ENCODE data around the gene VHLL. TPM values are rescaled to one million over a fixed set of nuclear protein-coding genes. Genes with fewer than 3 reads are reported as not detected.

VHLL gene
- polyA plus RNA-seq, 1 donor (not counting 4 experiments of a cell fraction or from before 2014, with no cell fraction given), result not detected

GRCh38 chr1:156342166-156342955 lies 43.3 kb upstream of the VHLL start:
- dilution Hi-C loops (cut with MboI; ENCODE audit: extremely low pct_ligation_motif_present, low sequenced_read_pairs), result no loop called here
- no peak overlapping the region for H3K27ac ChIP-seq (ENCODE audit: control insufficient read depth, insufficient read depth, low read length)
- H2AFZ ChIP-seq (ENCODE audit: control insufficient read depth, low read length), result no peak overlapping the region
- TF ChIP-seq EZH2 (IDR thresholded peaks at IDR 0.05; ENCODE audit: low read length), result no peak
- TF ChIP-seq, protein P1, sequence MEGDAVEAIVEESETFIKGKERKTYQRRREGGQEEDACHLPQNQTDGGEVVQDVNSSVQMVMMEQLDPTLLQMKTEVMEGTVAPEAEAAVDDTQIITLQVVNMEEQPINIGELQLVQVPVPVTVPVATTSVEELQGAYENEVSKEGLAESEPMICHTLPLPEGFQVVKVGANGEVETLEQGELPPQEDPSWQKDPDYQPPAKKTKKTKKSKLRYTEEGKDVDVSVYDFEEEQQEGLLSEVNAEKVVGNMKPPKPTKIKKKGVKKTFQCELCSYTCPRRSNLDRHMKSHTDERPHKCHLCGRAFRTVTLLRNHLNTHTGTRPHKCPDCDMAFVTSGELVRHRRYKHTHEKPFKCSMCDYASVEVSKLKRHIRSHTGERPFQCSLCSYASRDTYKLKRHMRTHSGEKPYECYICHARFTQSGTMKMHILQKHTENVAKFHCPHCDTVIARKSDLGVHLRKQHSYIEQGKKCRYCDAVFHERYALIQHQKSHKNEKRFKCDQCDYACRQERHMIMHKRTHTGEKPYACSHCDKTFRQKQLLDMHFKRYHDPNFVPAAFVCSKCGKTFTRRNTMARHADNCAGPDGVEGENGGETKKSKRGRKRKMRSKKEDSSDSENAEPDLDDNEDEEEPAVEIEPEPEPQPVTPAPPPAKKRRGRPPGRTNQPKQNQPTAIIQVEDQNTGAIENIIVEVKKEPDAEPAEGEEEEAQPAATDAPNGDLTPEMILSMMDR (optimal IDR thresholded peaks at IDR 0.05 in 1 of 3, IDR thresholded peaks at IDR 0.05 in 1 of 3, conservative IDR thresholded peaks at IDR 0.05 in 1 of 3; ENCODE audit: extremely low read depth in 1 of 3, insufficient read depth in 2 of 3, low read length in 3 of 3), result no peak
- FAIRE-seq (no peak), DNase-seq (ENCODE audit: low read depth, low spot score) (no peak)
- H3K79me2 ChIP-seq (ENCODE audit: control insufficient read depth, insufficient read depth, low read length), result peaks cover 8% of the 10 kb centered on the region
- no peaks in the 10 kb centered on the region for H3K36me3 ChIP-seq (ENCODE audit: control insufficient read depth in 2 of 2, extremely low read depth in 1 of 2, insufficient read depth in 2 of 2, low read length in 2 of 2)
- H3K27me3 ChIP-seq (ENCODE audit: control insufficient read depth, extremely low read depth, insufficient read depth, low read length), result no peaks in the 10 kb centered on the region
- H3K4me2 ChIP-seq (ENCODE audit: control insufficient read depth, extremely low read depth, insufficient read depth, low read depth, low read length), result no peak overlapping the region
- H3K4me3 ChIP-seq (ENCODE audit: control insufficient read depth in 2 of 3, extremely low read depth in 1 of 3, insufficient read depth in 2 of 3, low read depth in 1 of 3, low read length in 3 of 3), result no peak overlapping the region
- no peak overlapping the region for H3K9ac ChIP-seq (ENCODE audit: control insufficient read depth, extremely low read depth, insufficient read depth, low read length)
- no peaks in the 10 kb centered on the region for H3K9me3 ChIP-seq (ENCODE audit: control insufficient read depth, low read depth, low read length)
- H4K20me1 ChIP-seq (ENCODE audit: control insufficient read depth, extremely low read depth, insufficient read depth, low read length), result no peaks in the 10 kb centered on the region
- H3K9me1 ChIP-seq (ENCODE audit: control insufficient read depth, extremely low read depth, insufficient read depth, low read length), result no peaks in the 10 kb centered on the region
- no peaks in the 10 kb centered on the region for H3K4me1 ChIP-seq (ENCODE audit: control insufficient read depth, extremely low read depth, insufficient read depth, low read length)

DNA sequence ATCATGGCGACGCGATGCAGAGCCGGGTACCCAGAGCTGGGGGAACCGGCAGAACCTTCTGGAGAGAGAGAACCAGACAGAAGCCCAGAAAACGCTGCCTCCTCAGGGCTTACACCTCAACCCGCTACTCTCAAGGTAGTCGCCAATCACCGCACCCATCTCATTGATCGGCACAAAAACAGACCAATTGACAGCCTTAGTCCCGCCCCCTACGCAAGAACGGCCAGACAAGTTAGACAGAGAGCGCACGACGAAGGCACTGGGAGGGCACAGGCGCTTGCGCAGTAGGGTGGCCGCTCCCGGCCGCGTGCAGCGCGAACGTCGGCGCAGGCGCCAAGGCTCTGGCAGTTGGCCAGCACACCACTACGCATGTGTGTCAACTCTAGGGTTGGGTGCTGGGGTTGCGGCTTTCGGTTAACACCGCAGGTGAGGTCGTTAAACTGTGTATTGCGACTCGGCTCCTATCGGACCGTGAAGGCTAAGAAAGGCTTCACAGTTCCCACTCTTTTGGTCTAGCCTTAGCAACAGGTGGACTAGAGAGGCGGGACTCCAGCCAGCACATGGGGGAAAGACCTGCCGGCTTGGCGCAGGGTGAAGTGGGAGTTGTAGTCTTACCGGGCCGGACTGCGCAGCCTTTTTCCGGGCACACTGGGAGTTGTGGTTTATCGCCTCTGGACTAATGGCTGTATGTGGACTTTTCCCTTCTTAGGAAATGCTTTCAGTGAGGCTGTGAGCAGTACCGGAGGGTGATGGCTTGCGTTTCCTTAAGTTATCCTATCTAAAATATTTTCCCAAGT lies 39.3 kb upstream of the VHLL start, which contains the start of the genes CCT3 and TSACC:
Gene CCT3 (minus strand): TSS at position 113 of the 797 bp plus-strand sequence. CDS start 108 bp downstream, at position 5.
Gene TSACC (plus strand): TSS at position 347 of the 797 bp plus-strand sequence. CDS start 1,232 bp downstream, outside the sequence.
- H3K9me1 ChIP-seq (ENCODE audit: control insufficient read depth, extremely low read depth, insufficient read depth, low read length), result no peaks in the 10 kb centered on the region
- DNase-seq (ENCODE audit: low read depth, low spot score) (peak; percentile 99), FAIRE-seq (peak; percentile 90)
- H3K36me3 ChIP-seq (ENCODE audit: control insufficient read depth in 2 of 2, extremely low read depth in 1 of 2, insufficient read depth in 2 of 2, low read length in 2 of 2), result peaks cover 15 to 23% of the 10 kb centered on the region in 2 experiments
- H3K4me2 ChIP-seq (ENCODE audit: control insufficient read depth, extremely low read depth, insufficient read depth, low read depth, low read length), result peak within 1 kb of the TSS; percentile 87
- peaks cover 14% of the 10 kb centered on the region for H3K4me1 ChIP-seq (ENCODE audit: control insufficient read depth, extremely low read depth, insufficient read depth, low read length)
- H3K9ac ChIP-seq (ENCODE audit: control insufficient read depth, extremely low read depth, insufficient read depth, low read length), result peak within 1 kb of the TSS; percentile 94
- dilution Hi-C loops (cut with MboI; ENCODE audit: extremely low pct_ligation_motif_present, low sequenced_read_pairs), result no loop called here
- H4K20me1 ChIP-seq (ENCODE audit: control insufficient read depth, extremely low read depth, insufficient read depth, low read length), result no peaks in the 10 kb centered on the region
- peak within 1 kb of the TSS; percentile 72 to 100 (median 99) for H3K4me3 ChIP-seq (ENCODE audit: control insufficient read depth in 2 of 3, extremely low read depth in 1 of 3, insufficient read depth in 2 of 3, low read depth in 1 of 3, low read length in 3 of 3)
- H3K27ac ChIP-seq (ENCODE audit: control insufficient read depth, insufficient read depth, low read length), result peak within 1 kb of the TSS; percentile 81
- TF ChIP-seq, protein P1 (optimal IDR thresholded peaks at IDR 0.05 in 1 of 3, IDR thresholded peaks at IDR 0.05 in 1 of 3, conservative IDR thresholded peaks at IDR 0.05 in 1 of 3; ENCODE audit: extremely low read depth in 1 of 3, insufficient read depth in 2 of 3, low read length in 3 of 3), result no peak
- no peak for TF ChIP-seq EZH2 (IDR thresholded peaks at IDR 0.05; ENCODE audit: low read length)
- H3K27me3 ChIP-seq (ENCODE audit: control insufficient read depth, extremely low read depth, insufficient read depth, low read length), result no peaks in the 10 kb centered on the region
- peaks cover 47% of the 10 kb centered on the region for H3K79me2 ChIP-seq (ENCODE audit: control insufficient read depth, insufficient read depth, low read length)
- no peaks in the 10 kb centered on the region for H3K9me3 ChIP-seq (ENCODE audit: control insufficient read depth, low read depth, low read length)
- H2AFZ ChIP-seq (ENCODE audit: control insufficient read depth, low read length), result peak within 1 kb of the TSS; percentile 88

All from keratinocyte (primary cell).